BJ (cell line): ENCODE results near the gene CEACAM1. TPM values are rescaled to one million over a fixed set of nuclear protein-coding genes. Genes with fewer than 3 reads are reported as not detected.

Experiments
- CTCF ChIA-PET: fragments of 350-600 bp; formaldehyde crosslinking; extraction: SDS; loops from one replicate; lab custom pipeline; 2021; ENCODE audit warnings: antibody characterized with exemption, inconsistent platforms; lab: Yijun Ruan, JAX
- POLR2A ChIA-PET: fragments of 300-600 bp; sonication (Branson Sonifier 250); formaldehyde crosslinking; extraction: SDS; loops from one replicate; lab custom pipeline; 2021; ENCODE audit warnings: antibody characterized with exemption; lab: Charles Lee
- DNase-seq: peaks from one replicate; pipeline ENCODE4 v3.0.0-alpha.2; 2011; ENCODE audit warnings: low read depth
- H3K27me3 ChIP-seq: 2 replicates; pipeline ENCODE4 v1.6.0; 2011; ENCODE audit warnings: low read length; ENCODE audit not compliant: control insufficient read depth, insufficient read depth
- H3K36me3 ChIP-seq: 2 replicates; pipeline ENCODE4 v1.5.1; 2011; ENCODE audit warnings: low read length; ENCODE audit not compliant: control insufficient read depth, insufficient read depth
- H3K4me3 ChIP-seq: 2 replicates; pipeline ENCODE4 v1.5.1; 2011; ENCODE audit warnings: low read depth, mild to moderate bottlenecking, control low read depth, low read length
- polyA minus RNA-seq: library from RNA; depleted of rRNA, polyadenylated mRNA; stranded (reverse); fragments of >200 nt; gene quantifications from 2 replicates; pipeline ENCODE4 v1.2.3, GENCODE V29; 2011; rRNA and poly(A)+ RNA removed
- polyA plus RNA-seq: library from polyadenylated mRNA; depleted of rRNA; stranded (reverse); fragments of >200 nt; gene quantifications from 2 replicates; pipeline ENCODE4 v1.2.3, GENCODE V29; 2011; rRNA removed
- TF ChIP-seq, protein P1 (sequence below): IDR thresholded peaks from 2 replicates; pipeline ENCODE4 v1.5.1; 2011; ENCODE audit warnings: low read depth, mild to moderate bottlenecking, control low read depth, inconsistent platforms, low read length, moderate library complexity; ENCODE audit not compliant: insufficient read depth

The CEACAM1 gene
- 0.11 TPM in 1 of 2 replicates, not detected in the other for polyA plus RNA-seq
- not detected in 2 replicates for polyA minus RNA-seq

DNA sequence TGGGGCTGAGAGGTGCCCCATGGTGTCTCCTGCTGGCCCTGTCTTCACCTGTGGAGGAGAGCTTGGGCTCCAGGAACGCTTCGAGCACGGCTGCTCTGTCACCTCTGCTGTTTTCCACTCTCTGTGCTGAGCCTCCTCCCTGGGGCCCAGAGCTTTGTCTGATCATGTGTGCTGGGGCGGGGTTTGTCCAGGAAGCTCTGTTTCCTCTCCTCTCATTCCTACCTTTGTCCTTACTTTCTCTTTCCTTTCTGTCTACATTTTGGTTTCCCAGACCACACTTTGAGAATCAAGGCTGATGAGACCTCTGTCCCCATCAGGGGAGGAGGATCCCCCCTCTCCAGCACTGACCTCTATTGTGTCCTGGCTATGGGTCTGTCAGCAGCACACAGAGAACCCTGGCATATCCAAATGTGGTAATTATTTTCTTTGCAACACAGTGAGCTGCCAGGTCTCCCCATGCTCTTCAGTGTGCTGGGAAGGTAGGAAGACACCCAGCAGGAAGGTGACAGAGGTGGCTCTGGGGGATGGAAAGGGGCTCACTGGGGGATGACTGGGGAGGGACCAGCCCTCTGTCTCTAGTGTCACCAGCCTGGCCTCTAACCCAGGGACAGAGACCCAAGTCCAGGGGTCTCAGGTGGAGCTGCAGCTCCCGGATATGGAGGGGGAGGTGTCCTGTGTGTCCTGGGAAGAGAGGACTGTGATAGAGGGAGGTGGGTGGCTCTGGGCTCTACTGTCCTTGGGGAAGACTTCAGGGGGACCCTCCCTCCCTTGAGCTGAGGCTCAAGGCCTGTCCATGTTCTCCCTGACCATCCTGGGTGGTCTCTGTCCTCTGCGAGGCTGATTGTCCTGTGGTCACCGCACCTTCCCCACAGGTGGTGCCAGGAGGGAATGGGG is at the start of gene CEACAM1:
Gene CEACAM1, minus strand, starts transcription at position 128 of the 894 bp plus-strand sequence. Its CDS starts 107 bp downstream, at position 21.
- Histone ChIP-seq H3K4me3 (no peak within 1 kb of the TSS), H3K27me3 (peaks cover 7% of the 10 kb centered on the region; the same call in 1 of the 2 replicates), H3K36me3 (no peaks in the 10 kb centered on the region)
- POLR2A ChIA-PET: no interaction called here
- TF ChIP-seq, protein P1, sequence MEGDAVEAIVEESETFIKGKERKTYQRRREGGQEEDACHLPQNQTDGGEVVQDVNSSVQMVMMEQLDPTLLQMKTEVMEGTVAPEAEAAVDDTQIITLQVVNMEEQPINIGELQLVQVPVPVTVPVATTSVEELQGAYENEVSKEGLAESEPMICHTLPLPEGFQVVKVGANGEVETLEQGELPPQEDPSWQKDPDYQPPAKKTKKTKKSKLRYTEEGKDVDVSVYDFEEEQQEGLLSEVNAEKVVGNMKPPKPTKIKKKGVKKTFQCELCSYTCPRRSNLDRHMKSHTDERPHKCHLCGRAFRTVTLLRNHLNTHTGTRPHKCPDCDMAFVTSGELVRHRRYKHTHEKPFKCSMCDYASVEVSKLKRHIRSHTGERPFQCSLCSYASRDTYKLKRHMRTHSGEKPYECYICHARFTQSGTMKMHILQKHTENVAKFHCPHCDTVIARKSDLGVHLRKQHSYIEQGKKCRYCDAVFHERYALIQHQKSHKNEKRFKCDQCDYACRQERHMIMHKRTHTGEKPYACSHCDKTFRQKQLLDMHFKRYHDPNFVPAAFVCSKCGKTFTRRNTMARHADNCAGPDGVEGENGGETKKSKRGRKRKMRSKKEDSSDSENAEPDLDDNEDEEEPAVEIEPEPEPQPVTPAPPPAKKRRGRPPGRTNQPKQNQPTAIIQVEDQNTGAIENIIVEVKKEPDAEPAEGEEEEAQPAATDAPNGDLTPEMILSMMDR: no peak
- no peak for DNase-seq
- CTCF ChIA-PET: interaction anchor here (0.6 to 6.5 kb wide), 24 partner anchors 8 to 98 kb away, joined by 3 to 137 read pairs (median 5); partner anchors contain the start of gene CXCL17

DNA sequence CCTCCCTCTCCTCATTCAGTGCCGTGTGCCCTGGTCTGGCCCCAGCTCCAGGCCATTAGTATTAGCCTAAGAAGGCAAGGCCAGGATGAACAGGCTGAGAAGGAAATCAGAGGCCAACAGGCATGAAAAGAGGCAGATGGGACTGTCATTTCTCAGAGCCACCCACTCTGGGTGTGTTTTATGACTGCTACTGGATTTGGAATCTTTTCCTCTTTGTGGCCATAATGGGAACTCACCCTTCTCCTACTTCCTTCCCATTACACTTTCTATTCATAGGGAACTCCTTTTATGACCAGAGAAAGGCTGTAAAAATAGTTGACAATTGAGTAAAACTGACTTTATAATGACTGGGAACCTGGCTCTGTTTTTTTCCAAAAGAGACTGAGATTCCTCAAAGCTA is 48.7 kb upstream of the CEACAM1 start:
- DNase-seq: no peak
- no peak overlapping the region for H3K4me3 ChIP-seq
- ChIA-PET POLR2A (no interaction called here), CTCF (interaction anchor here (1.1 to 2.2 kb wide), 3 partner anchors 10 to 849 kb away, joined by 3 to 12 read pairs (median 5); no protein-coding TSS in a partner anchor)
- peaks cover 7% of the 10 kb centered on the region; the same call in 1 of the 2 replicates for H3K27me3 ChIP-seq
- no peaks in the 10 kb centered on the region for H3K36me3 ChIP-seq
- TF ChIP-seq, protein P1: no peak

DNA sequence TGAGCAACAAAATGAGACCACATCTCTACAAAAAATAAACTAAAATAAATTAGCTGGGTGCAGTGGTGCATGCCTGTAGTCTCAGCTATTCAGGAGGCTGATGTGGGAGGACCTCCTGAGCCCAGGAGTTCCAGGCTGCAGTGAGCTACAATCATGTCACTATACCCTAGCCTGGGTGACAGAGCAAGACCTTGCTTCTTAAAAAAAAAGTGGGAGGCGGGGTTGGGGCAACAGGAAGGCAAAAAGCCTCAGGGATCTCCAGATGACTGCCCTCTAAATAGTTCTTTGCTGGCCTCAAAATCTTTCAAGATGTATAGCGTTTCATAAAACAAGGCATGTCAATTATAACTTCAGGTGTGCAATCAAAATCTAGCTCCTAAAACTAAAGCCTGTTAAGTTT is 48.0 kb upstream of the CEACAM1 start:
- TF ChIP-seq, protein P1: no peak
- ChIA-PET POLR2A (no interaction called here), CTCF (interaction anchor here (0.9 to 2.2 kb wide), 4 partner anchors 9 to 849 kb away, joined by 3 to 12 read pairs (median 4); no protein-coding TSS in a partner anchor)
- Histone ChIP-seq H3K36me3 (no peaks in the 10 kb centered on the region), H3K27me3 (peaks cover 7% of the 10 kb centered on the region; the same call in 1 of the 2 replicates), H3K4me3 (no peak overlapping the region)
- DNase-seq: no peak

DNA sequence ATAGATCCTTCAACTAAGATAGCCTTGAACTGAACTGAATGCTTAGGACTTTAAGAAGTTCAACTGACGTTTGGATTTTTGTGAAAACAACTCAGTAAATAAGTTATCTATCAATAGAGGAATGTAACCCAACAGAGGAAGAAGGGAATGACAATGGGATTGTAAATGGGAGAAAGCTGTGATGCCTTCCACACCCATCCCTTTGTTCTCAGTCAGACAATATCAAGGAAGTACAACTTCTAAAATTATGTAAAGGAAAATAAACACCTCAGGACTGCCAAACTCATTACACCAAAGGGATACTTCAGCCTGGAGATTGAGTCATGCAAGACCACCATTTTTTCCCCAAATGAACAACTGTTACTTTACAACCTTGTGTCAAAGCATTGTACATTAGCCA is 45.4 kb upstream of the CEACAM1 start:
- TF ChIP-seq, protein P1: no peak
- peaks cover 12% of the 10 kb centered on the region for H3K27me3 ChIP-seq
- DNase-seq: no peak
- no peak overlapping the region for H3K4me3 ChIP-seq
- H3K36me3 ChIP-seq: no peaks in the 10 kb centered on the region
- CTCF ChIA-PET: interaction anchor here (1.2 to 1.3 kb wide), 2 partner anchors 15 to 22 kb away, joined by 4 to 6 read pairs; no protein-coding TSS in a partner anchor
- POLR2A ChIA-PET: no interaction called here

DNA sequence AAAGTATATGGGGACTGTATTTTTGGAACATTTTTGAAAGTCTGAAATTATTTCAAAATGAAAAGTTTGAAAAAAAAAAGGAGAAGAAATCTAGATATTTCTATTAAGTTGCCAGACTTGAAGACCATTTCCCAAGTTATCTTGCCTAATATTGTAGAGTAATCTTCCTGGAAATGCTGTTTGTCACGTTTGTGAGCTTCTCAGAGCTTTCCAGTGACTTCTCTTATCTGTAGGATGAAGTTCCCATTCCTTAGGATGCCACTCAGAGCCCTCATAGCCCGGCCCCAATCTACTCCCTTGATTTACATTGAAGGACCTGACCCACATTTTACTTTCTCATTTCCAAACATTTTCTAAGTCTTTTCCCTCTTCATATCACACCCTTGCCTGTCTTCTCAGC is 42.8 kb upstream of the CEACAM1 start:
- no peak for DNase-seq
- POLR2A ChIA-PET: no interaction called here
- Histone ChIP-seq H3K4me3 (no peak overlapping the region), H3K36me3 (no peaks in the 10 kb centered on the region), H3K27me3 (peaks cover 14% of the 10 kb centered on the region)
- TF ChIP-seq, protein P1: no peak
- CTCF ChIA-PET: interaction anchor here (2.2 kb wide), 1 partner anchor 25 kb away, joined by 7 read pairs; no protein-coding TSS in a partner anchor
